HG03457 (cell line): ENCODE results near the gene TAS2R46.
"Not testable (repeated sequence)": the region's sequence is repeated elsewhere in the genome, so short reads cannot be mapped to it uniquely, and the experiment has no call there.

Source experiments
- ATAC-seq: cut with Tn5 transposase; IDR thresholded peaks from one replicate; pipeline ENCODE4 v1.9.1; 2021; ENCODE audit warnings: moderate number of reproducible peaks; ENCODE audit not compliant: unreplicated experiment

Gene TAS2R46, protein sequence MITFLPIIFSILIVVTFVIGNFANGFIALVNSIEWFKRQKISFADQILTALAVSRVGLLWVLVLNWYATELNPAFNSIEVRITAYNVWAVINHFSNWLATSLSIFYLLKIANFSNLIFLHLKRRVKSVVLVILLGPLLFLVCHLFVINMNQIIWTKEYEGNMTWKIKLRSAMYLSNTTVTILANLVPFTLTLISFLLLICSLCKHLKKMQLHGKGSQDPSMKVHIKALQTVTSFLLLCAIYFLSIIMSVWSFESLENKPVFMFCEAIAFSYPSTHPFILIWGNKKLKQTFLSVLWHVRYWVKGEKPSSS

DNA sequence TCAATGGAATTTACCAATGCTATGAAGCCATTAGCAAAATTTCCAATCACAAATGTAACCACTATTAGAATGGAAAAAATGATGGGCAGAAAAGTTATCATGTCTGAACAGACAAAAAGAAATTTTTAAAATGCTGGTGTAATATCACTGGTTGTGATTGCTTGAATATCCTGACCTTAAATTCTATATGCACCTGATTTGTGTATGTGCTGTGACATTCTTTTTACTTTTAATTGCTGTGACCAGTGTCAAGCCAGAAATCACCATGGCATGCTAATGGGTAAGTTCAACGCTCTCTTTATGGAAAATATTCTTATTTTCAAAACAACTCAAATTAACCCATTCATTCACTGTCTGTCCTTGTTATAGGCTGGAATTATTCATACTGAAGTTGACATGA, at the start of gene TAS2R46:
Gene TAS2R46 (minus strand): TSS at position 101 of the 400 bp plus-strand sequence. CDS start 0 bp downstream, at position 101.
- ATAC-seq: not testable (repeated sequence)

DNA sequence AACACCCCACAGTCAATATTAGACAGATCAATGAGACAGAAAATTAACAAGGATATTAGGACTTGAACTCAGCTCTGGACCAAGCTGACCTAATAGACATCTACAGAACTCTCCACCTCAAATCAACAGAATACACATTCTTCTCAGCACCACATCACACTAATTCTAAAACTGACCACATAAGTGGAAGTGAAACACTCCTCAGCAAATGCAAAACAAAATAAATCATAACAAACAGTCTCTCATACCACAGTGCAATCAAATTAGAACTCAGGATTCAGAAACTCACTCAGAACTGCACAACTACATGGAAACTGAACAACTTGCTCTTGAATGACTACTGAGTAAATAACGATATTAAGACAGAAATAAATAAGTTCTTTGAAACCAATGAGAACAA, 49.1 kb upstream of the TAS2R46 start:
- ATAC-seq: not testable (repeated sequence)

DNA sequence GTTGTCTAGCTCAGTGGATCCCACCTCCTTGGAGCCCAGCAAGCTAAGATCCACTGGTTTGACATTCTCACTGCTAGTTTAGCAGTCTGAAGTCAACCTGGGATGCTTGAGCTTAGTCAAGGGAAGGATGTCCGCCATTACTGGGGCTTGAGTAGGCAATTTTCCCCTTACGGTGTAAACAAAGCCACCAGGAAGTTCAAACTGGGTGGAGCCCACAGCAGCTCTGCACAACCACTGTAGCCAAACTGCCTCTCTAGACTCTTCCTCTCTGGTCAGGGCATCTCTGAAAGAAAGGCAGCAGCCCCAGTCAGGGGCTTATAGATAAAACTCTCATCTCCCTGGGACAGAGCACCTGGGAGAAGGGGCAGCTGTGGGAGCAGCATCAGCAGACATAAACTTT, 46.8 kb upstream of the TAS2R46 start:
- no peak for ATAC-seq

DNA sequence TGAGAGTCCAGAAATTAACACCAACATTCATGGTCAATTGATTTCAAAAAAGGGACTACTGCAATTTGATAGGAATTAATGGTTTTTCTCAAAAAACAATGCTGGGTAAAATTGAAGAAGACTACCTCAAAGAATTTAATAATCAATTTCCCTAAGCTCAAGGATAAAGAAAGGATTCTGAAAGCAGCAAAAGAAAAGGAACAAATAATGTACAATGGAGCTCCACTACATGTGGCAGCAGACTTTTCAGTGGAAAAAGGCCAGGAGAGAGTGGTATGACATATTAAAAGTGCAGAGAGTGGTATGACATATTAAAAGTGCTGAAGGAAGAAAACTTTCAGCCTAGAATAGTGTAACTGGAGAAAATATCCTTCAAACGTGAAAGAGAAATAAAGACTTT, 45.6 kb upstream of the TAS2R46 start:
- ATAC-seq: no peak

DNA sequence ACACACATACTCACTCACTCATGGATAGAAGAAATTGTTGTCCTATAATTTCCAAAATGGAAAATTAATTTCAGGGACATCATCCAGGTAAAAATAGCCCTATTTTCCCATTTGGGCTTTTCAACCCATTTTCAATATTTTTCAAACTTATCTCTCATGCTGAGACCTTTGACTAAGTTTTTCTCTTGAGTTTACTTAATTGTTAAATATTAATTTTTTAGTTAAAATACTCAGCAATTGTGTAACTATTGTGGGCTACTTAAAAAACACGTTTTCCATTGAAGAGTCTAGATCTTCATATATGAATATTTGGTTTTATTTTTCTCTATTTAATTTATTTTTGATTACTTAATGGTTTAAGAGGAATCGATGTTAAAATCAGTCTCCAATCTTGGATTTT, 44.2 kb upstream of the TAS2R46 start:
- ATAC-seq: no peak

DNA sequence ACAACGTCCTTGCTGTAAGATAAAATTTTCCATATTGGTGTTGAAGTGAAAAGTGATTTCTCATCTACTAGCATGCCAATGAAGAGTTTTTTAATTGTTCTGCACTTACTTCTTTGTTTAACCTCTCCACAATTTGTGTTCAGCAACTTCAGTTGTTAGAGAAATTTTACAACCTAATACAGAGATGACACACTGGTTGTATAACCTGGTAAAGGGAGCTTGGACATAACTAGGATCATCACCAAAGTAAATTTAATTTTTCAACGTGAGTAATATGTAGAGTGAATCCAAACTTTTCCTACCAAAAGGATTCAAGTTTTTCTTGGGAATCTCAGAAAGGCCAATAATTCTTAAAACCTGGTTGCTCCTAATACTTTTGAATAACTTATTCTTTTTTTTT, 43.5 kb upstream of the TAS2R46 start:
- ATAC-seq: no peak

DNA sequence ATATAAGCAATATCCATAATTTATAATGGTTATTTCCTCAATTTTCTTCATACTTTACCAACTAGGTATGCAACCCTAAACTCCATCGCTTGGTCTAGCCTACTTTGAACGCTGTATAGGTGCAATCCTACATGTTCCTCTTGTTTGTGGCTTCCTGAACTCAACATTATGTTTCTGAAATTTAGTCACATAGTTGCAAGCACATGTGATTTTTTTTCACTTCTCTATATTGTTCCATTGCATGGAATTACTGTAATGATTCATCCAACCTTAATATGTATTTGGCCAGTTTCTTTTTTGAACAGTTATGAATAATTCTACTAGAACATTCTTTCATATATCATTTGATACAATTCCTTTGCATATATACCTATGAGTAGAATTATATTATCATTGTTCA, 32.8 kb upstream of the TAS2R46 start:
- ATAC-seq: not testable (repeated sequence)

DNA sequence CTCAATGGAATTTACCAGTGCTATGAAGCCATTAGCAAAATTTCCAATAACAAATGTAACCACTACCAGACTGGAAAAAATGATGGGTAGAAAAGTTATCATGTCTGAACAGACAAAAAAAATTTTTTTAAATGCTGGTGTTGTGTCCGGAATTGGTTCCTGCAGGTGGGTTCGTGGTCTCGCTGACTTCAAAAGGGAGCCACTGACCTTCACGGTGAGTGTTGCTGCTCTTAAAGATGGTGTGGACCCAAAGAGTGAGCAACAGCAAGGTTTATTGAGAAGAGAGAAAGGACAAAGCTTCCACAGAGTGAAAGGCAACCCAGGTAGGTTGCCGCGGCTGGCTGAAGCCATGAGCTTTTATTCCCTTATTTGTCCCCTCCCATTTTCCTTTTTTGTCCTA, 30.0 kb upstream of the TAS2R46 start, which contains the start of gene TAS2R43:
Gene TAS2R43 (minus strand): TSS at position 186 of the 400 bp plus-strand sequence. CDS start 84 bp downstream, at position 102.
- no peak for ATAC-seq

DNA sequence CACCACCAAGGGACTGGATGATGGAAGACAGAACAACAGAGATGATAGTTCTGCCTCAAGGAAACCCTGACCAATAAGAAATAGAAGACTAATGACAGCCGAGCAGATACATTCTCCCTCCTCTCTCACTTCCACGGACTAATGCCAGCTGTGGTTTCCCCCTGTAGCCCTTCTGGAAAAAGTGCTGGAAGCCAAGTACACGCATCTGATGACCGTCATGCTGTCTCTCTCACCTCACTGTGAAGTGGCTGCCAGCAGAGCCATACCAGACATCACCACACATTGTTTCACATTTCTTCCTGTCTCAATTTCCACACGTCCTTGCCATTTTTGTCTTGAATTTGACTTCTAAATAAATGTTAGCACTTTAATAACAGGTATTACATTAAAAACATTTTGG, 27.2 kb upstream of the TAS2R46 start:
- no peak for ATAC-seq

DNA sequence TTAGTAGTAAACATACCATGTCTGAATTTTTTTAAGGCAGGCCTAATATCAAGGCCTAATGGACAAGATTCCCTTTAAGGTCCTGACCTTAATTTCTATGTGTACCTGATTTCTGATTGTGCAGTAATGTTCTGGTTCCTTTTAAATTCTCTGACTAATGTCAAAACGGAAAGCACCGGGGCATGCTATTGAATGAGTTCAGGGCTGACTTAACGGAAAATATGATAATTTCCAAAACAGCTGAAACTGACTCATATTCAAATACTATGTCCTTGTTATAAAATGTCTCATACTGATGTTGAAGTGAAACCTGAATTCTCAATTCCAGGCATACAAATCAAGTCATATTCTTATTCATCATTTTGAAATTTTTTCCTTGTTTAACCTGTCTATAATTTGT, 23.3 kb upstream of the TAS2R46 start:
- ATAC-seq: peak; percentile 63

DNA sequence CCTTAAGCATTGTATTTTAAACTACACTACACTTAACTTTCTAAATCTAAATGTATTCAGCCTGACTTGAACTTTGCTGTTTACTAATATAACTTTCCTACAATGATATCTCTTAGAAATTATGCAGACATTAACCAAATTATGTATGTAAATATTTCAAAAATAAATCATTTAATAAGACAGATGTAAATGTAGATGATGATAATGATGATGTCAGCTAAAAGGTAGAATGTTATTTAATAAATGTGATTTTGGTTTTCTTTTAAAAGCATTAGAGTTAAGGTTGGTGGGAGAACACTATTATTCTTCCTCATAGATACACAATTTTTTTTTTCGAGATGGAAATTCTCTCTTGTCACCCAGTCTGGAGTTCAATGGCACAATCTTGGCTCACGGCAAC, 19.9 kb upstream of the TAS2R46 start:
- no peak for ATAC-seq

DNA sequence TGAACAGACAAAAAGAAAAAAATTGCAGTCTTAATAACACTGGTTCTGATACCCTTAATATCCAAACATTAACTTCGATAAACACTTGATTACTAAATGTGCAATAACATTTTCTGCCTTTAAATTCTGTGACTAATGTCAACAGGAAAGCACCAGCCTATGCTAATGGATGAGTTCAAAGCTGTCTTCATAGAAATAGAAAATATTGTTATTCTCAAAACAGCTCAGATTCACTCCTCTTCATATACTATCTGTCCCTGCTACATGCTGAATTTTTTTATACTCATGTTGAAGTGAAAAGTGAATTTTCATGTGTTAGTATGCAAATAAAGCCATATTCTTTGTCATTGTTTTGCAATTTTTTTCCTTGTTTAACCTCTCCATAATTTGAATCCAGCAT, 16.2 kb upstream of the TAS2R46 start:
- ATAC-seq: no peak

DNA sequence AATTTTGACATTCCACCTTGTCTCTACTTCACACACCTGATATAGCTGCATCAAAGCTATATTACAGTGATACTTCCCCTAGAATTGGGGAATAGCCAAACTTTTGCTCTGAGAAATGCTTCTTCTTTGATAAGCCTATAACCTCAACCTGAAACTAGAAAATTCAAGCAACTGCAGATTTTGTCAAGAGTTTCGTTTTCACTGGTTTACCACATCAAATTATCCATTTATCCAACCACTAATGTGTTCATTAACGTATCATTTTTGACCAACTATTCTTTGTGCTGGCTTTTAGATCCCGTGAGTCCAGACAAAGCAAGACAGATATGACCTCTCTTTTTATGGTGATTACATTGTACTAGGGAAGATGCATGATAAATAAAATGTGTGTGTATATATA, 13.5 kb upstream of the TAS2R46 start:
- no peak for ATAC-seq

DNA sequence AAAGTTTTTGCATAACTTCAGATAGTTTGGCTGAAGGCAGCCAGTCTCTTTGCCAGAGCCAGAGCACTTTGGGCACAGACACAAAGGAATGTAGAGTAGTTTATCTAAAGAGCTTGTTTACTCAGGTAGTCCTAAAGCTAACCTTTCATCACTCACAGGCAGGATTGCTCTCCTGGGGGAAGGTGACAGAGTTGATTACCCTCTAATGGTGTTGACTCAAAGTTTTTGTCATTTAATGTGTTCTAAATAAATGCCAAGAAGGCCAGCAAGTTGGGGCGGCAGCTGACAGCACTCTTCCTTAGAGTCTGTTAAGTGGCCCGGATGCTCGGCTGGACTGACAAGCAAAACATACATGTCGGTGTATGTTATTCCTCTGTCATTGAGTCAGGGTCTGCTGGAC, 9.3 kb upstream of the TAS2R46 start:
- ATAC-seq: no peak

DNA sequence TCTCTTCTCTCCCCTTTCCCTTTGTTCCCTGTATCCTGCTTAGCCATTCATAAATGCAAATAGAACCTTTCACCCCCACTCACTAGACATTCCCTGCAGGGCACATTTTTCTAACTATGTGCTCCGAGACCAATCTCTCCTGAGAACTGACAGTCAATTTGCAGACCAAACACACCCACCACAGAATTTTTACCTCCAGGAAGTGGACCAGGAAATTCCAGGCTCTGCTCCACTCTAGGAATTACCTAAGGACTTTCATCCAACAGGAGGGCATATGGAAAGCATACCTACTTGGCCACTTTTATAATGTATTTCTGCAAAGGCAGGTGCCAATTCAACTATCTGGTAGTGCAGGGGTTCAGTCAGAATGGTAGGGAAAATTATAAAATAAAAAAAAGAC, 8.9 kb upstream of the TAS2R46 start:
- no peak for ATAC-seq

DNA sequence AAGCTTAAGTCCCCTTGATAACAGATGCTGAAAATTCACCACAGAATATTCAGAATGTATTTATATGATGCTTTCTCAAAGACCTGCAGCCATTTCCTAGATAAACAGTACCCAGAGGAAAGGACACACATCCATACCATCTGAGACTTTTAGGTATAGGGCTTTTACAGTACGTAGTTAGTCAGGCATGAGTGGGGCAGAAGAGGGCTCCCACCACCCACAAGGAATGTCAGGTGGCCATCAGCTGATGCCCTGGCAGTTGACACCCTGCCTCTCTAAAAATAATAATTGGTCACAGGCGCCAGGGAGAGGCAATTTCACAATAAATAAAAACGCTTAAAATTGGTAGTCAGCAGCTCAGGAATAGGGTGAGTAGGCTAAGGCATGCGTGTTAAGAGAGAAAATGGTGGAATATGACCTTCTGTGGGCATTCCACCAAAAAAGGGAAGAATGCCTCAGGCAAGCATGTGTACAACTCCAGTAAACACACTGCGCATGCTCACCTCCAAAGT, 7.8 kb upstream of the TAS2R46 start:
- ATAC-seq: no peak

DNA sequence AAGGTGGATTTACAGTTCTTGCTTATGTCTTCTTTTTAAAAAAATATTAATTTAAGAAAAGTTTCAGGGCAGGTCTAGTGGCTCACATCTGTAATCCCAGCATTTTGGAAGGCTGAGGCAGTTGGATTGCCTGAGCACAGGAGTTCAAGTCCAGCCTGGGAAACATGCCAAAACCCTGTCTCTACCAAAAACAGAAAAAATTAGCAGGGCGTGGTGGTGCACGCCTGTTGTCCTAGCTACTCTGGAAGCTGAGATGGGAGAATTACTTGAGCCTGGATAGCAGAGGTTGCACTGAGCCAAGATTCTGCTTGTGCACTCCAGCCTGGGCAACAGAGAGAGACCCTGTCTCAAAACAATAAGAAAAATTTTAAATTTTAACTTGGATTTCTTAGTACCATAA, 5.4 kb upstream of the TAS2R46 start:
- no peak for ATAC-seq

DNA sequence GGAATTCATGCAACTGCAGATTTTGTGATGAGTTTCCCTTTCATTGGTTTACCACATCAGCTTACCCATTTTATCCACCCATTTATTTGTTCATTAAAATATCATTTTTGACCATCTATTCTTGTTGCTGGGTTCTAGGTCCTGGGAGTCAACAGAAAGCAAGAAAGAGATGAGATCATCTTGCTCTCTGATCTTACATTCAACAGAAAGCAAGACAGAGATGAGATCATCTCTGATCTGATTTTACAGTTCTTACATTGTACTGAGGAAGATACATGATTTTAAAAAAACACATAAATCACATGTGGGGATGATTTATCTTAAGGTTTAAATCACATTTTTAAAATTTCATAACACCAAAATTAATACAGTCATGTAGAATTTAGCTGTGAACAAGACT, 2.3 kb downstream of the TAS2R46 start:
- no peak for ATAC-seq

DNA sequence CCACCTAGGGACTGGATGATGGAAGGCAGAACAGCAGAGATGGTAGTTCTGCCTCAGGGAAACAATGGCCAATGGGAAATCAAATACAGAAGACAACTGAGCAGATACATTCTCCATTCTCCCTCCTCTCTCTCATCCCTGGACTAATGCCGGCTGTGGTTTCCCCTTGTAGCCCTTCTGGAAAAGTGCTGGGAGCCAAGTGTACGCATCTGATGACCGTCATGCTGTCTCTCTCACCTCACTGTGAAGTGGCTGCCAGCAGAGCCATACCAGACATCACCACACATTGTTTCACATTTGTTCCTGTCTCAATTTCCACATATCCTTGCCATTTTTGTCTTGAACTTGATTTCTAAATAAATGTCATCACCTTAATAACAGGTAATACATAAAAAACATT, 3.1 kb downstream of the TAS2R46 start:
- ATAC-seq: no peak

DNA sequence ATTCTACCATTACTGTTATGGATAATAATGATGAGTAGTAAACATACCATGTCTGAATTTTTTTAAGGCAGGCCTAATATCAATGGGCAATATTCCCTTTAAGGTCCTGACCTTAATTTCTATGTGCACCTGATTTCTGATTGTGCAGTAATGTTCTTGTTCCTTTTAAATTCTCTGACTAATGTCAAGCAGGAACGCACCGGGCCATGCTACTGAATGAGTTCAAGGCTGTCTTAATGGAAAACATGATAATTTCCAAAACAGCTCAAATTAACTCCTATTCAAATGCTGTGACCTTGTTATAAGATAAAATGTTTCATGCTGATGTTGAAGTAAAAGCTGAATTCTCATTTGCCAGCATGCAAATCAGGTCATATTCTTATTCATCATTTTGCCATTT, 6.8 kb downstream of the TAS2R46 start:
- no peak for ATAC-seq

DNA sequence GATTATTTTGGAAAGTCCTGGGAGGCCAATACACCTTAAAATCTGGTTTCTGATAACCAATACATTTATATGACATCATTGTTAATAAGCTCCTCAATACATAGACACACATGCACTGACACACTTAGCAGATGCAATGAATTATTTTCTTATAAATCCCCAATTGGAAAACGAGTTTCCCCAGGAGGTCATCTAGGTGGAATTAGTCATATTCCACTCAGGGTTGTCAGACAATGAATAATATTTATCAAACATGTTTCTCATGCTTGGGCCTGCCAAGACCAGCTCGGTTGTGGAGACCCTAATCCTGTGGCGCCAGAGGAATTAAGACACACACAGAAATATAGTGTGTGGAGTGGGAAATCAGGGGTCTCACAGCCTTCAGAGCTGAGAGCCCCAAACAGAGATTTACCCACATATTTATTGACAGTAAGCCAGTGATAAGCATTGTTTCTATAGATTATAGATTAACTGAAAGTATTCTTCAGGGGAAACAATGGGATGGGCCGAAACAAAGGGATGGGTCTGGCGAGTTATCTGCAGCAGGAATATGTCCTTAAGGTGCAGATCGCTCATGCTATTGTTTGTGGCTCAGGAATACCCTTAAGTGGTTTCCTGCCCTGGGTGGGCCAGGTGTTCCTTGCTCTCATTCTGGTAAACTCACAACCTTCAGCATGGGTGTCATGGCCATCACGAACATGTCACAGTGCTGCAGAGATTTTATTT, 12.1 kb downstream of the TAS2R46 start:
- ATAC-seq: not testable (repeated sequence)

DNA sequence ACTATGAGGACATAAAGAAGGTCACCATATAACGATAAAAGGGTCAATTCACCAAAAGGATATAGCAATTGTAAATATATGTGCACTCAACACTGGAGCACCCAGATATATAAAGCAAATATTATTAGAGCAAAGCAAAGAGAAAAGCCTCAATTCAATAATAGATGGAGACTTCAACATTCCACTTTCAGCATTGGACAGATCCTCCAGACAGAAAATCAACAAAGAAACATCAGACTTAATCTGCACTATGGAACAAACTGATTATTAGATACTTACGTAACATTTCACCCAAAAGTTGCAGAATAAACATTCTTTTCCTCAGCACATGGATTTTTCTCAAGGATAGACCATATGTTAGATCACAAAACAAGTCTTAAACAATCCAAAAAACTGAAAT, 20.7 kb downstream of the TAS2R46 start:
- ATAC-seq: not testable (repeated sequence)
